HUDEP-2 (cell line): ENCODE data around the gene ATXN10.

Experiments used
- DNase-seq, 76 experiments: peaks; one replicate each; lab custom pipeline; 2025; ENCODE audit not compliant: unreplicated experiment in 76 of 76; lab: John Stamatoyannopoulos, UW

Gene ATXN10

GRCh38 chr22:45777046-45777851, 105.6 kb downstream of the ATXN10 start:
- DNase-seq: no peak

DNA sequence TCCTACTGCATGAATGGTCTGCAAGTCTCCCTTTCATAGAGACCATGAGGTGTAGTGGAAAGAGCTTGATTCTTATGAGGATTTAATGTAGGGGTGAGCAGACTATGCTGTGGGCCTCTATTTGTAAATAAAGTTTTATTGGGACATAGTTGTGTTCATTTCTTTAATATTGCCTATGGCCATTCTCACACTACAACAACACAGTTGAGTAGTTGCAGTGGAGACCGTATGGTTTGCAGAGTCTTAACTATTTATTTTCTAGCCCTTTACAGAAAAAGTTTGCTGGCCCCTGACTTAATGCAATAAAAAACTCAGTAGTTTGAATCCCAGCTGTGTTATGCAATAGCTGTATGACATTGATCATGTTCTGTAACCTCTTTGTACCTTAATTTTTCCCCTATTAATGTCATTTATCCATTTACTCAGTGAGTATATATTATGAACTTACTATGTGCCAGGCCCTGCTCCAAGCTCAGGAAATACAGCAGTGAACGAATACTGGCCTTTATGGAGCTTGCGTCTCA, 106.3 kb downstream of the ATXN10 start:
- no peak for DNase-seq

GRCh38 chr22:45781459-45781858, 109.8 kb downstream of the ATXN10 start:
- DNase-seq: no peak

GRCh38 chr22:45781966-45782365, 110.3 kb downstream of the ATXN10 start:
- DNase-seq: no peak

DNA sequence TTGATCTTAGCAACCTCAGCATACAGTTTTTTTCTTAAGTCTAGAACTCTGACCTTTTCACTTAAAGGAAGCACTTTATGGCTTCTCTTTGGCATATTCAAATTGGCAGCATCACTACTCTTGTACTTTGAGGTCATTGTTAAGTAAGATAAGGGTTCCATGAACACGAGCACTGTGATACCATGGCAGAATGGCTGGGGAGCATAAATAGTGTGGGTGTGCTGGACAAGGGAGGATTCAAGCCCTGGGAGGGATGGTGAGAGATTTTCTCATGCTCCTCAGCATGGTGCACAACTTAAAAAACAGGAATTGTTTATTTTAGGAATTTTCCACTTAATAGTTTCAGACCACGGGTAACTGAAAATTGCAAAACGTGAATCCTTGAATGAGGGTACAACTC, 111.4 kb downstream of the ATXN10 start:
- no peak for DNase-seq

- no peak for DNase-seq
Observed at GRCh38 chr22:45783690-45784089, 112.1 kb downstream of the ATXN10 start.

DNA sequence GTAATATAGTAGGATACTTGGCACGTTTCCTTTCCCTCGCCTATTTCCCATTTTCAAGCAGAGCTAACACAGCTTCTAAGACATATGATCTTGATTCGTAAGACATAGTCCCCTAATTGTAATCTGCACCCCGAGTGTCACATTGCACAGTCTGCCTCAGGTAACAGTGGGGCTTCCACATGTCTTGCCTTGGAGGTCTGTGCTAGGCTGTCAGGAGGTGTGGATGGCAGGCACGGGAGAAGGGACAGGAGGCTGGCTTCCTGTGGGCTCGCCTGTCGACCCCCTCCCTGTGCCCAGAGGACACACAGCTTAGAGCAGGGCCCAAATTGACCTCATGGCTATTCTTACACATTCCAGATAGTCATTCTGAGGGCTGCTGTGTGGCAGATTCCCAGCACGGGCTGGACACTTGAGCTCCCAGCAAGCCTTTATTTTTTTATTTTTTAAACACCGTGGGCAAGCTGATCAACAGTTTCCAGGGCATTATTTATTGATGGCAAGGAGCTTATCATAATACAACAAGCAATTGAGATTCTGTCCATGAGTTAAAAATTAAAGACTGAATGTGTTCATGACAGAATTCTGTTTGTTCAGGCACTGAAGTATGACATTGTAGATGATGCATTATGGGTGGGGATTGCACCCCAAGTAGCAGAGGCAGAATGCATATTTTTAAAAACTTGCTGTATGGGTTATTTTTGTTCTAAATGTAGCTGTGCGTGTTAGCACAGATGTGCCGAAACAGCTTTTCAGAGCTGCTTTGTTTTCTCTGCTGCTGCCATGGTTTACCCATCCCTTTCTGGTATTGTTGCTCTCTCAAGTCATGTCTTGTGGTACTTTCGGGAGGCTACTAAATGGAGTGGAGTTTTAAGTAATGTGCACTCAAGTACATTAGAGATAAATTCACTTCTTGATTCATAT, 113.0 kb downstream of the ATXN10 start:
- no peak for DNase-seq

- no peak for DNase-seq
Observed at GRCh38 chr22:45785458-45785857, 113.8 kb downstream of the ATXN10 start.

DNA sequence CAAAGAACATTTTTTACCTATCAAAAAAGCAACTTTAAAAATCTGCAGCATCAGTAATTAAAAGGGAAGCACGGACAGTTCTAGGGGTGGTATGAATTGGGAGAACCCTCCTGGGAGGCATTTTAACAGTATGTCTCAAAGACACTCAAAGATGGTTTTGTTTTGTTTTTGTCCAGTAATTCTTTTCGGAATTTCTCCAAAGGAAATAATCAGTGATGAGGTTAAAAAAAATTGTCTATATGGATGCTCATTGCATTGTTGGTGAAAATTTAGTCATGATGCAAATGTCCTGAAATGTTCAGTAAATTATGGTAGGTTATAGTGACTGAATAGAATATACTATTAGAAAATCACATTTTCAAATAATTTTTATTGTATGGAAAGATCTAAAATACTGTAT, 115.1 kb downstream of the ATXN10 start:
- DNase-seq: no peak

- no peak for DNase-seq
Observed at GRCh38 chr22:45787759-45788158, 116.1 kb downstream of the ATXN10 start.

- DNase-seq: no peak
Observed at GRCh38 chr22:45788522-45788921, 116.9 kb downstream of the ATXN10 start.

DNA sequence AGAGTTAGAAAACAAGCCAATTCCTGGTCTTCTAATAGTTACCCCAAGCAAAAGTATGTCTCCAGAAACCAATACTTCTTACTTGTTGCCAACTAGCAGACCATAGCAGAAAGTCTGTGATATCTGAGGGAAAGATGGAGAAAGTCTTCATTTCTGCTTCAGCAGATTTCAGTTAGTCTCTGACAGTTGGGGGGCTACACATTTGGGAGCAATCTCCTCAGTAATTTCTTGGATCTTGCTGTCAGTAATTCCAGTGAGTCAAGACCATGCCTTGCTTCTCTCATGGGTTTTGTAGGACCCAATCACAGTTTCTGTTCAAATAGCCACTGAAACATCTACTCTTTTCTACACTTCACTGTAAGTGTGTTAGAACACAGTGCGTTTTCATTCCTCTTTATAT, 118.8 kb downstream of the ATXN10 start:
- DNase-seq: no peak

GRCh38 chr22:45793161-45793560, 121.5 kb downstream of the ATXN10 start:
- DNase-seq: no peak

DNA sequence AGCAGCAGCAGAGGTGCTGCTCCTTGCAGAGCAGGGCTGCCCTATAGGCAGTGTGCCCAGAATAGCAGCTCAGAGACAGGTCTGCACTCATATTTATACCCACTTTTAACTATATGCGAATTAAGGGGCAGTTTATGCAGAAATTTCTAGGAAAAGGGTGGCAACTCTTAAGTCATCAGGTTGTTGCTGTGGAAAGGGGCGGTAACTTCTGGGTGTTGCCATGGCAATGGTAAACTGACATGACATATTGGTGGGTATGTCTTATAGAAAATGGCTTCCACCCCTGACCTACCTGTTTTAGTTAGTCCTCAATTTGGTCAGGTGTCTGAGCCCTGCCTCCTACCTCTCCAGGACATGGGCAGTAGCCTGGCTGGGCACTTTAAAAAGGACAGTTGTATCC, 122.3 kb downstream of the ATXN10 start:
- no peak for DNase-seq

- peak in 2 of 76 experiments; percentile 2 to 4 for DNase-seq
Observed at GRCh38 chr22:45796009-45796408, 124.4 kb downstream of the ATXN10 start.

GRCh38 chr22:45799291-45799690, 127.7 kb downstream of the ATXN10 start:
- DNase-seq: no peak

GRCh38 chr22:45802054-45802453, 130.4 kb downstream of the ATXN10 start:
- no peak for DNase-seq

- DNase-seq: no peak
Observed at GRCh38 chr22:45804319-45804985, 132.8 kb downstream of the ATXN10 start.

DNA sequence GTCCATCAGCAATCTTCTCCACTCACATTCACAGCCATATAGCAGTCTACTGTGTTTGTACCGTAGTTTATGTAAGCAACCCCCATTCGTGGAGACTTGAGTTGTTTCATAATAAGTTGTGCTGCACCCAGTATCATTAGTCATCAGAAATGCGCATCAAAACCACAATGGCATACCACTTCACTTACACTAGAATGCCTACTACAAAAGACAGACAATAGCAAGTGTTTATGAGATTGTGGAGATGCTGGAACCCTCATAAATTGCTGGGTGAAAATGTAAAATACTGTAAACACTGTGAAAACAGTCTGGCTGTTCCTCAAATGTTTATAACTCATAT, 133.3 kb downstream of the ATXN10 start:
- DNase-seq: no peak

DNA sequence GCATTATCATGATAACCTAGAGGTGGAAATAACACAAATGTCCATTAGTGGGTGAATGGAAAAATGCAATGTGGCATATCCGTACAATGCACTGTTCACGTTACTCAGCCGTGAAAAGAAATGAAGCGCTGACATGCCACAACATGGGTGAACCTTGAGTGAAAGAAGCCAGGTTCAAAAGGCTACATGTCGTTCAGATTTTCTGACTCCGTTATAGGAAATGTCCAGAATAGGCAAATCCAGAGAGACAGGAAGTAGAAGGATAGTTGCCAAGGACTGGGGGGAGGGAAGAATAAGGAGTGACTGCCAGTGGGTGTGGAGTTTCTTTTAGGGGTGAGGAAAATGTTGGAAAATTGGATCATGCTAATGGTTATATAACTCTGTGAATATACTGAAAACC, 133.8 kb downstream of the ATXN10 start:
- no peak for DNase-seq
